ENCODE measurements around the gene MKLN1. TPM values are rescaled to one million over a fixed set of nuclear protein-coding genes. Genes with fewer than 3 reads are reported as not detected.

MKLN1 gene
- total RNA-seq, 2 donors from 2014 or later = 46.7 to 56.2 TPM

- no peaks in the 10 kb centered on the region for H3K36me3 Mint-ChIP-seq
- H3K9me3 Mint-ChIP-seq = no peaks in the 10 kb centered on the region
- peaks cover 21 to 30% of the 10 kb centered on the region in 2 donors for H3K4me1 Mint-ChIP-seq (ENCODE audit: low read depth in 2 of 2)
- no peak overlapping the region for H3K27ac Mint-ChIP-seq
- no peak overlapping the region for H3K4me3 Mint-ChIP-seq
- no peak for DNase-seq (ENCODE audit: low spot score)
- no peak for ATAC-seq
- no peaks in the 10 kb centered on the region for H3K27me3 Mint-ChIP-seq
Measured at GRCh38 chr7:131346885-131347592, 19.4 kb downstream of the MKLN1 start.

- Mint-ChIP-seq H3K4me1 (ENCODE audit: low read depth in 2 of 2) (peaks cover 31 to 41% of the 10 kb centered on the region in 2 donors), H3K27ac (no peak overlapping the region), H3K36me3 (no peaks in the 10 kb centered on the region), H3K4me3 (no peak overlapping the region), H3K9me3 (no peaks in the 10 kb centered on the region), H3K27me3 (no peaks in the 10 kb centered on the region)
- ATAC-seq (no peak), DNase-seq (ENCODE audit: low spot score) (no peak)
Measured at GRCh38 chr7:131352032-131352431, 24.4 kb downstream of the MKLN1 start.

- ATAC-seq (no peak), DNase-seq (ENCODE audit: low spot score) (no peak)
- no peaks in the 10 kb centered on the region for H3K36me3 Mint-ChIP-seq
- peaks cover 48 to 49% of the 10 kb centered on the region in 2 donors for H3K4me1 Mint-ChIP-seq (ENCODE audit: low read depth in 2 of 2)
- no peak overlapping the region for H3K27ac Mint-ChIP-seq
- no peak overlapping the region for H3K4me3 Mint-ChIP-seq
- no peaks in the 10 kb centered on the region for H3K9me3 Mint-ChIP-seq
- H3K27me3 Mint-ChIP-seq = no peaks in the 10 kb centered on the region
Measured at GRCh38 chr7:131354390-131354789, 26.7 kb downstream of the MKLN1 start.

GRCh38 chr7:131355917-131356777 is 28.5 kb downstream of the MKLN1 start:
- no peak overlapping the region for H3K4me3 Mint-ChIP-seq
- peaks cover 53 to 58% of the 10 kb centered on the region in 2 donors for H3K4me1 Mint-ChIP-seq (ENCODE audit: low read depth in 2 of 2)
- H3K27me3 Mint-ChIP-seq = no peaks in the 10 kb centered on the region

GRCh38 chr7:131357282-131357880 is 29.7 kb downstream of the MKLN1 start:
- ATAC-seq = no peak
- Mint-ChIP-seq H3K27me3 (no peaks in the 10 kb centered on the region), H3K27ac (no peak overlapping the region), H3K36me3 (no peaks in the 10 kb centered on the region), H3K4me3 (no peak overlapping the region), H3K9me3 (no peaks in the 10 kb centered on the region), H3K4me1 (ENCODE audit: low read depth in 2 of 2) (peaks cover 60 to 66% of the 10 kb centered on the region in 2 donors)
- DNase-seq (ENCODE audit: low spot score) = no peak

More at GRCh38 chr7:131355917-131356777, 28.5 kb downstream of the MKLN1 start:
- DNase-seq (ENCODE audit: low spot score) (no peak), ATAC-seq (no peak)
- no peaks in the 10 kb centered on the region for H3K36me3 Mint-ChIP-seq
- no peaks in the 10 kb centered on the region for H3K9me3 Mint-ChIP-seq
- no peak overlapping the region for H3K27ac Mint-ChIP-seq

GRCh38 chr7:131358636-131359035 is 31.0 kb downstream of the MKLN1 start:
- peaks cover 58 to 63% of the 10 kb centered on the region in 2 donors for H3K4me1 Mint-ChIP-seq (ENCODE audit: low read depth in 2 of 2)
- no peaks in the 10 kb centered on the region for H3K9me3 Mint-ChIP-seq
- peak overlapping the region; percentile 52 for H3K4me3 Mint-ChIP-seq
- H3K27ac Mint-ChIP-seq = no peak overlapping the region
- no peak for DNase-seq (ENCODE audit: low spot score)
- no peak for ATAC-seq
- no peaks in the 10 kb centered on the region for H3K36me3 Mint-ChIP-seq
- H3K27me3 Mint-ChIP-seq = no peaks in the 10 kb centered on the region

- H3K27ac Mint-ChIP-seq = no peak overlapping the region
- no peaks in the 10 kb centered on the region for H3K9me3 Mint-ChIP-seq
- H3K27me3 Mint-ChIP-seq = no peaks in the 10 kb centered on the region
- H3K4me1 Mint-ChIP-seq (ENCODE audit: low read depth in 2 of 2) = peaks cover 57 to 64% of the 10 kb centered on the region in 2 donors
- DNase-seq (ENCODE audit: low spot score) = no peak
- H3K36me3 Mint-ChIP-seq = no peaks in the 10 kb centered on the region
- no peak for ATAC-seq
- peak overlapping the region; percentile 52 for H3K4me3 Mint-ChIP-seq
Measured at GRCh38 chr7:131359136-131359776, 31.6 kb downstream of the MKLN1 start.

- H3K9me3 Mint-ChIP-seq = no peaks in the 10 kb centered on the region
- no peaks in the 10 kb centered on the region for H3K27me3 Mint-ChIP-seq
- DNase-seq (ENCODE audit: low spot score) = no peak
- no peak for ATAC-seq
- no peak overlapping the region for H3K27ac Mint-ChIP-seq
- no peak overlapping the region for H3K4me3 Mint-ChIP-seq
- H3K36me3 Mint-ChIP-seq = no peaks in the 10 kb centered on the region
- H3K4me1 Mint-ChIP-seq (ENCODE audit: low read depth in 2 of 2) = peaks cover 60 to 83% of the 10 kb centered on the region in 2 donors
Measured at GRCh38 chr7:131363719-131364118, 36.0 kb downstream of the MKLN1 start.

- H3K9me3 Mint-ChIP-seq = no peaks in the 10 kb centered on the region
- H3K4me1 Mint-ChIP-seq (ENCODE audit: low read depth in 2 of 2) = peaks cover 53 to 81% of the 10 kb centered on the region in 2 donors
- H3K36me3 Mint-ChIP-seq = no peaks in the 10 kb centered on the region
- peak overlapping the region in 1 of 2 donors; percentile 60 for H3K27ac Mint-ChIP-seq
- ATAC-seq (peak in 1 of 2 donors; percentile 77), DNase-seq (ENCODE audit: low spot score) (no peak)
- no peaks in the 10 kb centered on the region for H3K27me3 Mint-ChIP-seq
- peak overlapping the region; percentile 63 for H3K4me3 Mint-ChIP-seq
Measured at GRCh38 chr7:131364767-131365344, 37.2 kb downstream of the MKLN1 start.

GRCh38 chr7:131365838-131366237 is 38.2 kb downstream of the MKLN1 start:
- H3K36me3 Mint-ChIP-seq = no peaks in the 10 kb centered on the region
- H3K27ac Mint-ChIP-seq = peak overlapping the region; percentile 19 to 60
- H3K9me3 Mint-ChIP-seq = no peaks in the 10 kb centered on the region
- ATAC-seq = peak in 1 of 2 donors; percentile 41
- peak overlapping the region; percentile 63 for H3K4me3 Mint-ChIP-seq
- H3K4me1 Mint-ChIP-seq (ENCODE audit: low read depth in 2 of 2) = peaks cover 52 to 81% of the 10 kb centered on the region in 2 donors
- H3K27me3 Mint-ChIP-seq = no peaks in the 10 kb centered on the region
- no peak for DNase-seq (ENCODE audit: low spot score)

GRCh38 chr7:131369354-131369753 is 41.7 kb downstream of the MKLN1 start:
- Mint-ChIP-seq H3K27me3 (no peaks in the 10 kb centered on the region), H3K4me3 (no peak overlapping the region), H3K4me1 (ENCODE audit: low read depth in 2 of 2) (peaks cover 48 to 85% of the 10 kb centered on the region in 2 donors), H3K36me3 (no peaks in the 10 kb centered on the region), H3K9me3 (no peaks in the 10 kb centered on the region), H3K27ac (no peak overlapping the region)
- ATAC-seq = no peak
- DNase-seq (ENCODE audit: low spot score) = no peak

GRCh38 chr7:131370523-131370968 is 42.9 kb downstream of the MKLN1 start:
- no peaks in the 10 kb centered on the region for H3K9me3 Mint-ChIP-seq
- H3K36me3 Mint-ChIP-seq = no peaks in the 10 kb centered on the region
- no peaks in the 10 kb centered on the region for H3K27me3 Mint-ChIP-seq
- ATAC-seq = peak; percentile 75 to 83
- DNase-seq (ENCODE audit: low spot score) = no peak
- peak overlapping the region; percentile 43 for H3K4me3 Mint-ChIP-seq
- H3K27ac Mint-ChIP-seq = no peak overlapping the region
- peaks cover 37 to 75% of the 10 kb centered on the region in 2 donors for H3K4me1 Mint-ChIP-seq (ENCODE audit: low read depth in 2 of 2)

- H3K27ac Mint-ChIP-seq = no peak overlapping the region
- no peaks in the 10 kb centered on the region for H3K36me3 Mint-ChIP-seq
- no peaks in the 10 kb centered on the region for H3K9me3 Mint-ChIP-seq
- no peak for ATAC-seq
- H3K27me3 Mint-ChIP-seq = no peaks in the 10 kb centered on the region
- no peak overlapping the region for H3K4me3 Mint-ChIP-seq
- DNase-seq (ENCODE audit: low spot score) = no peak
- peaks cover 32 to 67% of the 10 kb centered on the region in 2 donors for H3K4me1 Mint-ChIP-seq (ENCODE audit: low read depth in 2 of 2)
Measured at GRCh38 chr7:131371411-131371810, 43.7 kb downstream of the MKLN1 start.

Measured in natural killer cell treated with Interleukin-12 subunit alpha and Interleukin-12 subunit beta and Interleukin-15 and Interleukin-18, amount 100 ng/mL, for 72 hours (primary cell).